H9 (cell line): ENCODE measurements around the gene MMEL1. TPM values are rescaled to one million over a fixed set of nuclear protein-coding genes. Genes with fewer than 3 reads are reported as not detected.
"Not testable (repeated sequence)": the region's sequence is repeated elsewhere in the genome, so short reads cannot be mapped to it uniquely, and the experiment has no call there.

ENCODE experiments used
- DNase-seq: peaks from one replicate; pipeline ENCODE4 v3.0.0-alpha.2; 2017
- H2AFZ ChIP-seq: one replicate; pipeline ENCODE4 v1.6.1; 2013; ENCODE audit warnings: mild to moderate bottlenecking, low read length, control low read depth, moderate library complexity
- H2AK5ac ChIP-seq: 2 replicates; pipeline ENCODE4 v1.6.1; 2013; ENCODE audit warnings: low read length, control low read depth, mixed read lengths; ENCODE audit not compliant: insufficient read length
- H2BK120ac ChIP-seq: one replicate; pipeline ENCODE4 v1.6.1; 2013; ENCODE audit warnings: low read depth, mild to moderate bottlenecking, low read length, control low read depth, inconsistent platforms; ENCODE audit not compliant: poor library complexity, severe bottlenecking
- H2BK12ac ChIP-seq: 2 replicates; pipeline ENCODE4 v1.6.1; 2013; ENCODE audit warnings: low read length, control low read depth, mixed read lengths, low read depth; ENCODE audit not compliant: insufficient read length
- H2BK15ac ChIP-seq: 2 replicates; pipeline ENCODE4 v1.6.1; 2013; ENCODE audit warnings: low read depth, low read length, control low read depth
- H2BK20ac ChIP-seq: one replicate; pipeline ENCODE4 v1.6.1; 2013; ENCODE audit warnings: low read depth, mild to moderate bottlenecking, low read length, control low read depth, inconsistent platforms; ENCODE audit not compliant: poor library complexity, severe bottlenecking
- H2BK5ac ChIP-seq: 2 replicates; pipeline ENCODE4 v1.6.1; 2013; ENCODE audit warnings: low read length, control low read depth, mixed read lengths; ENCODE audit not compliant: insufficient read length
- H3K14ac ChIP-seq: 2 replicates; pipeline ENCODE4 v1.6.1; 2013; ENCODE audit warnings: low read length, control low read depth; ENCODE audit not compliant: insufficient read depth
- H3K18ac ChIP-seq: 2 replicates; pipeline ENCODE4 v1.6.1; 2013; ENCODE audit warnings: low read depth, mild to moderate bottlenecking, mixed read lengths, low read length, control low read depth; ENCODE audit not compliant: insufficient read length
- H3K23ac ChIP-seq: 2 replicates; pipeline ENCODE4 v1.6.1; 2013; ENCODE audit warnings: low read length, control low read depth, mixed read lengths, low read depth; ENCODE audit not compliant: insufficient read length
- H3K23me2 ChIP-seq: 2 replicates; pipeline ENCODE4 v1.6.1; 2013; ENCODE audit warnings: low read depth, mild to moderate bottlenecking, mixed read lengths, low read length, control low read depth; ENCODE audit not compliant: insufficient read length, poor library complexity, severe bottlenecking
- H3K27ac ChIP-seq: 2 replicates; pipeline ENCODE4 v1.5.1; 2013; ENCODE audit warnings: low read length, control low read depth, mixed read lengths, low read depth; ENCODE audit not compliant: insufficient read length
- H3K27me3 ChIP-seq: 2 replicates; pipeline ENCODE4 v1.6.1; 2013; ENCODE audit warnings: low read length, control low read depth, inconsistent platforms; ENCODE audit not compliant: insufficient read depth
- H3K4ac ChIP-seq: 2 replicates; pipeline ENCODE4 v1.6.1; 2013; ENCODE audit warnings: low read depth, mild to moderate bottlenecking, control low read depth, inconsistent platforms, low read length, moderate library complexity
- H3K4me1 ChIP-seq: 2 replicates; pipeline ENCODE4 v1.6.1; 2013; ENCODE audit warnings: low read length, control low read depth, inconsistent platforms; ENCODE audit not compliant: insufficient read depth
- H3K4me2 ChIP-seq: 2 replicates; pipeline ENCODE4 v1.6.1; 2013; ENCODE audit warnings: low read length, control low read depth, mixed read lengths; ENCODE audit not compliant: insufficient read length, insufficient read depth
- H3K56ac ChIP-seq: 2 replicates; pipeline ENCODE4 v1.6.1; 2013; ENCODE audit warnings: low read depth, mild to moderate bottlenecking, mixed read lengths, low read length, control low read depth; ENCODE audit not compliant: insufficient read length
- H3K79me1 ChIP-seq: 2 replicates; pipeline ENCODE4 v1.6.1; 2013; ENCODE audit warnings: low read depth, mild to moderate bottlenecking, moderate library complexity, low read length, control low read depth, inconsistent platforms; ENCODE audit not compliant: insufficient read depth, poor library complexity, severe bottlenecking
- H3K79me2 ChIP-seq: 2 replicates; pipeline ENCODE4 v1.6.1; 2013; ENCODE audit warnings: low read length, control low read depth, inconsistent platforms; ENCODE audit not compliant: insufficient read depth
- H3K9ac ChIP-seq: 2 replicates; pipeline ENCODE4 v1.6.1; 2013; ENCODE audit warnings: low read length, control low read depth, mixed read lengths; ENCODE audit not compliant: insufficient read length; ENCODE audit errors: extremely low read depth
- H3K9me3 ChIP-seq: one replicate; pipeline ENCODE4 v1.6.1; 2013; ENCODE audit warnings: low read depth, low read length, inconsistent platforms; ENCODE audit not compliant: control insufficient read depth
- H3T11ph ChIP-seq: one replicate; pipeline ENCODE4 v1.6.1; 2013; ENCODE audit warnings: mild to moderate bottlenecking, low read length, control low read depth, inconsistent platforms
- H4K20me1 ChIP-seq: one replicate; pipeline ENCODE4 v1.6.1; 2013; ENCODE audit not compliant: control insufficient read depth, insufficient read length, insufficient read depth
- H4K5ac ChIP-seq: 2 replicates; pipeline ENCODE4 v1.6.1; 2013; ENCODE audit warnings: low read depth, mild to moderate bottlenecking, mixed read lengths, low read length, control low read depth; ENCODE audit not compliant: insufficient read length
- H4K8ac ChIP-seq: replicated peaks from 2 replicates; pipeline ENCODE4 v1.6.1; 2013; ENCODE audit warnings: low read length, control low read depth, mixed read lengths, low read depth; ENCODE audit not compliant: insufficient read length
- H4K91ac ChIP-seq: 2 replicates; pipeline ENCODE4 v1.6.1; 2013; ENCODE audit warnings: low read depth, mild to moderate bottlenecking, moderate library complexity, mixed read lengths, low read length, control low read depth; ENCODE audit not compliant: insufficient read length
- H3K27ac Mint-ChIP-seq, 3 experiments: 2 replicates in 2 of 3; 3 replicates in 1 of 3; pipeline ENCODE4 v1.8.0; 2020 to 2021; ENCODE audit warnings: mixed read lengths in 3 of 3, mild to moderate bottlenecking in 1 of 3, moderate library complexity in 1 of 3
- H3K27me3 Mint-ChIP-seq: 2 replicates; pipeline ENCODE4 v1.8.0; 2021; ENCODE audit warnings: low read depth, mild to moderate bottlenecking, moderate library complexity, mixed read lengths
- H3K36me3 Mint-ChIP-seq, 3 experiments: 2 replicates in 2 of 3; 3 replicates in 1 of 3; pipeline ENCODE4 v1.8.0; 2020 to 2021; ENCODE audit warnings: low read depth in 3 of 3, mixed read lengths in 3 of 3; ENCODE audit not compliant: insufficient read depth in 1 of 3
- H3K4me1 Mint-ChIP-seq, 2 experiments: 2 replicates each; pipeline ENCODE4 v1.8.0; 2020; ENCODE audit warnings: mixed read lengths in 2 of 2
- H3K4me3 Mint-ChIP-seq, 2 experiments: 2 replicates in 1 of 2; 3 replicates in 1 of 2; pipeline ENCODE4 v1.8.0; 2020 to 2021; ENCODE audit warnings: mild to moderate bottlenecking in 2 of 2, mixed read lengths in 2 of 2, moderate library complexity in 1 of 2
- H3K9me3 Mint-ChIP-seq, 2 experiments: 2 replicates in 1 of 2; 3 replicates in 1 of 2; pipeline ENCODE4 v1.8.0; 2020; ENCODE audit warnings: mild to moderate bottlenecking in 2 of 2, mixed read lengths in 2 of 2, moderate library complexity in 1 of 2
- WGBS: extraction: QIAGEN DNeasy Blood & Tissue Kit; methylation state at CpG from one replicate; pipeline ENCODE4 v1.1.7; 2013; ENCODE audit warnings: missing lambda C conversion rate, low lambda C conversion rate, mixed read lengths; ENCODE audit not compliant: insufficient read length; ENCODE audit errors: extremely low coverage; 5-methylcytosine and 5-hydroxymethylcytosine counted together
- total RNA-seq: library from RNA; stranded (reverse); gene quantifications from 2 replicates; pipeline ENCODE4 v1.2.1, GENCODE V29; 2021
- TF ChIP-seq, protein P1 (sequence below): fragments of 200-600 bp; sonication (generic); conservative IDR thresholded peaks from 3 replicates; pipeline ENCODE4 v1.8.0; 2021; ENCODE audit warnings: antibody characterized with exemption, mild to moderate bottlenecking

The MMEL1 gene
- total RNA-seq, 1 experiment from 2014 or later: 0.42 TPM

- Histone ChIP-seq H3K27ac (no peak overlapping the region), H2BK15ac (no peak overlapping the region), H2BK120ac (no peak overlapping the region), H3K56ac (no peak overlapping the region), H3K9ac (no peak overlapping the region), H2BK12ac (no peak overlapping the region), H3K18ac (no peak overlapping the region), H3K23me2 (peaks cover 3% of the 10 kb centered on the region), H2AFZ (no peak overlapping the region), H4K91ac (no peak overlapping the region), H3K9me3 (no peaks in the 10 kb centered on the region), H2BK5ac (no peak overlapping the region), H3K14ac (no peak overlapping the region), H3K4ac (no peak overlapping the region), H2AK5ac (no peak overlapping the region), H3K23ac (no peak overlapping the region), H4K5ac (no peak overlapping the region), H3K4me1 (no peaks in the 10 kb centered on the region; the same call in 1 of the 2 replicates), H3T11ph (no peak overlapping the region), H4K20me1 (no peaks in the 10 kb centered on the region), H3K79me1 (no peaks in the 10 kb centered on the region), H3K79me2 (no peaks in the 10 kb centered on the region), H3K4me2 (no peak overlapping the region), H2BK20ac (no peak overlapping the region), H3K27me3 (no peaks in the 10 kb centered on the region), H4K8ac (no peak overlapping the region)
- peaks cover 16 to 22% of the 10 kb centered on the region in 2 experiments for H3K4me1 Mint-ChIP-seq
- DNase-seq: no peak
- WGBS: no CpG with 5 or more reads among the region's 26 CpGs
- no peaks in the 10 kb centered on the region for H3K9me3 Mint-ChIP-seq
- no peaks in the 10 kb centered on the region for H3K36me3 Mint-ChIP-seq
- no peak overlapping the region for H3K27ac Mint-ChIP-seq
- H3K27me3 Mint-ChIP-seq: no peaks in the 10 kb centered on the region
- TF ChIP-seq, protein P1, sequence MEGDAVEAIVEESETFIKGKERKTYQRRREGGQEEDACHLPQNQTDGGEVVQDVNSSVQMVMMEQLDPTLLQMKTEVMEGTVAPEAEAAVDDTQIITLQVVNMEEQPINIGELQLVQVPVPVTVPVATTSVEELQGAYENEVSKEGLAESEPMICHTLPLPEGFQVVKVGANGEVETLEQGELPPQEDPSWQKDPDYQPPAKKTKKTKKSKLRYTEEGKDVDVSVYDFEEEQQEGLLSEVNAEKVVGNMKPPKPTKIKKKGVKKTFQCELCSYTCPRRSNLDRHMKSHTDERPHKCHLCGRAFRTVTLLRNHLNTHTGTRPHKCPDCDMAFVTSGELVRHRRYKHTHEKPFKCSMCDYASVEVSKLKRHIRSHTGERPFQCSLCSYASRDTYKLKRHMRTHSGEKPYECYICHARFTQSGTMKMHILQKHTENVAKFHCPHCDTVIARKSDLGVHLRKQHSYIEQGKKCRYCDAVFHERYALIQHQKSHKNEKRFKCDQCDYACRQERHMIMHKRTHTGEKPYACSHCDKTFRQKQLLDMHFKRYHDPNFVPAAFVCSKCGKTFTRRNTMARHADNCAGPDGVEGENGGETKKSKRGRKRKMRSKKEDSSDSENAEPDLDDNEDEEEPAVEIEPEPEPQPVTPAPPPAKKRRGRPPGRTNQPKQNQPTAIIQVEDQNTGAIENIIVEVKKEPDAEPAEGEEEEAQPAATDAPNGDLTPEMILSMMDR: no peak
- no peak overlapping the region for H3K4me3 Mint-ChIP-seq
Measured at GRCh38 chr1:2552189-2552588, 80.6 kb downstream of the MMEL1 start.

- not testable (repeated sequence) for DNase-seq, H2BK120ac ChIP-seq, H2BK12ac ChIP-seq, H3K9me3 Mint-ChIP-seq, H3K4me3 Mint-ChIP-seq, H4K8ac ChIP-seq, H3K27me3 Mint-ChIP-seq, H3K4ac ChIP-seq, H3K79me1 ChIP-seq, H3K27me3 ChIP-seq, H3K9me3 ChIP-seq, H4K20me1 ChIP-seq, H3K4me1 ChIP-seq, H2BK20ac ChIP-seq, H4K91ac ChIP-seq, H3K23me2 ChIP-seq, H3K23ac ChIP-seq, H3K9ac ChIP-seq, H2AK5ac ChIP-seq, H3K56ac ChIP-seq, H2AFZ ChIP-seq, H4K5ac ChIP-seq, H3K18ac ChIP-seq, H3K79me2 ChIP-seq, H2BK15ac ChIP-seq, H2BK5ac ChIP-seq, H3K4me2 ChIP-seq, H3T11ph ChIP-seq, H3K36me3 Mint-ChIP-seq, H3K27ac Mint-ChIP-seq, H3K14ac ChIP-seq, H3K27ac ChIP-seq
- H3K4me1 Mint-ChIP-seq: peaks cover 14 to 19% of the 10 kb centered on the region in 2 experiments
- no CpG with 5 or more reads among the region's 9 CpGs for WGBS
Measured at GRCh38 chr1:2551544-2551943, 81.3 kb downstream of the MMEL1 start.
